ENCODE data around the gene CLTA.
"Not testable (repeated sequence)": the region's sequence is repeated elsewhere in the genome, so short reads cannot be mapped to it uniquely, and the experiment has no call there.

CLTA gene

DNA sequence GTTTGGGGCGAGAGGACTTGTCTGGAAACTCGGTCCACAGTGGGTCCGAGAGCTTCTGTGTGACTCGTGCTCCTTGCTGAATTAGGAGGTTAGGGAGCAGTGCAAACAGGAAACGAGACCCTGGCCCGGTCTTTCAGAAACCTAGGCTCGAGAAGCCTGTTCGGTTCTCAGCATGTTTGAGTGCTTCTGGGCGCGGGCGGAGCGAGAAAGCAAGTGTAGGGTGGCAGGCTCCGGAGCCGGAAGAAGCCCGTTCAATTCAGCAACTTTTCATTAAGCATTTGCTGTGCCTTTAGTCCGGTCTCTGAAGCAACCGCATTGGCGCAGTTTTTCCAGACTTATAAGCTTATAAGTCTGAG, 547 bp downstream of the CLTA start:
- DNase-seq: peak in 2 of 14 donors; percentile 30 to 41

DNA sequence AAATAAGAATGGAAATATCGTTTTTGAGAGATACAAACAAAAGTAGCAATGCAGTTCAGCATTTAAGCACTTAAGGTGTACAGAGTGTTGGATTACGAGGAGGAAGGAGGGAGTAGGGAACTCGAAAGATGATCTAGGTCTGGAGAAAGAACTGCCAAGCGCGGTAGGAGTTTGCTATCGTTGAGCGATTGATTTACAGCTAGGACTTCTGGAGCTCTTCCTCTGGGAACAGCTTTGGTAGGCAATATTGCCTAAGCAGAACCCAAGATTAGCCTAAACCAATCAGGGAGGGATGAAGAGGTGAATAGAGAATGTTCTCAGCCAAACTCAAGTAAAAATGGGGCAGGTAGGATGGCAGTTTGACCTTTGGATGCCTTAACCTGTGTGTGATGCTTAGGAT, 965 bp downstream of the CLTA start:
- no peak for DNase-seq

DNA sequence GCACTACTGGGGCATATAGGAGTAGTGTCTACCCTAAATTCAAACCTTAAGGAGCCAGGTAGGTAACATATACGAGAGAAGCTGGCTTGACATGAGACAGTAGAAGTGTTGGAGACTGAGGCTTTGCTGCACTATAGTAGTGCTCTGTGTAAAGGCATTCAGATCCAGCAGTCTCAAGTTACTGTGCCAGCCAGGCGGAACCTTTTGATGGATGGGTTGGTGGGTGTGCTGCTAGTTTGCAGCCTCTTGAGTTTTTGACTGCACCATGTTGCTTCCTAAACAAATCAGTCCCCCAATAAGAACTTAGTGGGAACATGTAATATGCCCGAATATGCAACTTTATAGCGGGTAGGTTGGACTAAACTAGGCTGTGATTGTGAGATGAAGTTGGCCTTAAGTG, 1.5 kb downstream of the CLTA start:
- no peak for DNase-seq

DNA sequence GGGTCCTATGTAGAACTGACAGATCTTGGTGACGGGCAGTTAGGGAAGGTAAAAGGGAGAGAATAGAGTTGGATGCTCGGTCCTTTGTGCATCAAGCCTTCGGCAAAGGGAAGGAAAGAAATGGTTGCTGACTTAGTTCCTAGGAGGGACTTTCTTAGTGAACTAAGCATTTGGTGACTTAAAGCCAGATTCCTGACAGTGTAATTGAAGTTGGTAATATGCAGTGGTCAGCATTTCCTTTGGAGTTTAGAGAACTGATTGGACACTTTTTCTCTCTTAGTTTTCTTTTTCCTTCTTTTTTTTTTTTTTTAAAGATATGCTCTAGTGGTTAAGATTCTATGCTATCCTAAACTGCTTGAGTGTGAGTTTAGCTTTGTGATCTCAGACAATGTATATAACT, 2.3 kb downstream of the CLTA start:
- DNase-seq: no peak

DNA sequence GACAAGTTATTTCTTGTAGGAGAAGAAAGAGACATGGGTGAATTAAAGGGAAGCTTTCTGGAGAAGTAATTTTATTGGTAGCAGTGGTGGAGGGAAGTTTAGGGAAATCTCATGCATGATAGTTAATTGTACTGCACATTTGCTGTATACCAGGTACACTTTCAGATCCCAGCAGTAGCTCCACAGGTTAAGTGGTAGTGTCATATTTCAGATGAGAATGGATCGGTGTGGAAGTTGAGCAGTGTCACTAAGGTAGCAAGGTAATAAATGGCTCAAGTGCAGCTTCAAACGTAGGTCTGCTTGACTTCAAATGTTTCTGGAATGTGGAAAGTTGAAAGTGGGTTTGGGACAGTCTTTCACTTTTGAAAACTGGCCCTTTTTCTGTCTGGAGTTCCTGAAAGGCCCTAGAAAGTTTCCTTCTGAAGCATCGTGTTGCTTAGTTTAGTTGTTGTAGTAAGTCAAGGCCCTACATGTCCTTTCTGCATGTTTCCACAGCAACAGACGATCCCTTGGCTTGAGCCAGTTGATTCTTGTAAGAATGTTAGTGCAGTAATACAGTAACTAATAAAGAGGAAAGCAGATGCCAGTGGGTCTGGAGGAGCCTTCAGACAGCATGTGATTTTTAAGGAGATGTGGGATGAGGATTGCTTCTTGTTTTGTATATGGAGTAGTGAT, 3.7 kb downstream of the CLTA start:
- DNase-seq: no peak

DNA sequence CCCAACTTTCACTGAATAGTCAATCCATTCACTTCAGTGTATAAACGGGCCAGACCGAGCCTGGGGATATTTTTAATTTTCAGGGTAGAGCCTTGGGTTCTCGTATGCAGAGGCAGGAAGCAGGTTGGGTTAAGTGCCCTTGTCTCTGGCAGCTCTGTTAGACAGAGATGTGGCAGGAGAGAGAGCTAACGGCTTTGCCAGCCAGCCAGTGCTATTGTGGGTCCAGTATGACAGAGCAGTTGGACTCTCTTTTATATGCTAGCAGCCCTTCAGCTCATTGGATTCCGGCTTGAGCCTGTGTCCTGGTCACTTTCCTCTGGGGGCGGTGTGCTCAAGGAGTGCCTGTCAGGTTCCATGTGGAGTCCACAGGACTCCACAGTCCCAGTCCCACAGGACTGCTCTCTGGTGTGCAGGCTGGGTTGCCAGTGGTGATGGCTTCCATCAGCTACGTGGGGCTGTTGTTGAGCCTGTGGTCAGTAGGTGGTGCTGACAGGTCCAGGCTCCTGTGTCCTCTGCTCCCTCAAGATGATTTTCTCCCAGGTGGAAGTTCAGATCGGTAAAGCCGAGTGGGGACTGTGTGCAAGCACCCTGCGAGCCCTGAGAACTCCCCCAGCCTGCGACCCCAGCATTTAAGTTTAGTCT, 14.3 kb downstream of the CLTA start:
- DNase-seq: peak in 2 of 14 donors; percentile 18 to 28

DNA sequence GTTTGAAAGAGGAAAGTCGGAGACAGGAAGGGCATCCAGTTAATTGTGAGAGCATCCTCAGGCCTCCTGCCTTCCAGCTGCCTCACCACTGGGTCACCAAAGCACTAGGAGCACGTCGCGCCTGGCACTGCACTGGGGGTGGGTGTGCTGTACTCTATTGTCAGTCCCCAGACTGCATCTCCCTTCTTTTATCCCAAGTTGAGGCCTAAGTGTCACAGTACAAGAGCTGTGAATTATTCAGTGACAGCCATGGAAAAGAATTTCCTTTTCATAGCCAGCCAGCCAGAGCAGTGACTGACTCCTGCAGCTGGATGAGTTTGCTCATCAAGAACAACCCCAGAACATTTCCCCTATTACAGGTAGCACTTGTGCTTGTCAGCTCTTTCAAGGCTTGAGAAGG, 16.3 kb downstream of the CLTA start:
- peak in 9 of 14 donors; percentile 20 to 70 (median 34) for DNase-seq

DNA sequence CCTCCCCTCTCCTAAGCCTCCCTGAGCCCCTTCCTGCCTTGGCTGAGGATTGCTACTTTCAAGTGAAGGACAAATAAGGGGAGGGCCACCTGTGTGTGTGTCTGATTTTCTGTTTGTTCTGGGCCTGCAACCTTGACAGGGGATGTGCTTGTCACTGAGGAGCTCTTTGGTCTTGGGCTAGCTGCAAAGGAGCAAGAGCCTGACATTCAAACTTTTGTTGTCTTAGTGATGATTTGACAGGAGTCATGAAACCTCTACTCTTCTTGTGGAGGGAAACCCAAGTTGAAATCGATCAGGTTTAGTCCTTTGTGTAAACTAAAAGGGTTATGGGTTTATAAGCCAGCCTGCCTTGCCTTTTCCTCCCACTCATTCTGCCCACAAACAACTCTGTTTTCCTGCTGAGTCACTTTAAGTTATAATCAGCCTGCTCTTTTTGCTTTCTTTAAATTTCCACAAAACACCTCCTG, 16.9 kb downstream of the CLTA start:
- no peak for DNase-seq

DNA sequence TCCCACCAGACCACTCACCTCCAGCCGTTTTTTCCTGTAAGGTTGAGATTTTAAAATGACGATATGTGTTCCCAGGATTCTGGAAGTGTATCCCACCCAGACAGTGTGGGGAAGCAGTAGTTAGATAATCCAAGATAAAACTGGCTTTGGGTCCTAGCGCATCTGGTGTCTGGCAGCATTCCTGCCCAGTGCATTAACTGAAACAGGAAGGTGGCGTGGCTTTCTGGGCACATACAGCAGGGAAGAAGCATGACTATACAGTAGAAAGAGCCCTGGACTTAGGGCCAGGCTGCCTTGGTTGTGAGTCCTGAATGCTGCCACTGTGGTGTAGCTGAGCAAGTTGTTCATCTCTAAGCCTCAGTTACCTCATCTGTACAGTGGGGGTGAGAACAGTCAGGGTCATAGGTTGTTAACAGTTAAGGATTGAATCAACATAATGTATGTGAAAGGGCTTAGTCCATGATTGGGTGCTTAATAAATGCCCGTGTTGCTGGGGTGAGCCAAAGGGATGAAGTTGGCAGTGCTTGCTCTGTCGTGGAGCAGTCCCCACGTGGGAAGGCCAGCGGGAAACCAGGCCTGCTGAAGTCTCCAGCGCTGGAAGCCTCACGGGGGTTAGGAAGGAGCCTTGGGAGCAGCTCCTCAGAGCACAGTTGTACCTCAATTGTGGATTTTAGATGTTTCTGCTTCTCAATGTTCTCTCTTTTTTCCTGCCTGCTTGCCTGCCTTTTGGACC, 18.0 kb downstream of the CLTA start:
- DNase-seq: peak in 1 of 14 donors; percentile 3

DNA sequence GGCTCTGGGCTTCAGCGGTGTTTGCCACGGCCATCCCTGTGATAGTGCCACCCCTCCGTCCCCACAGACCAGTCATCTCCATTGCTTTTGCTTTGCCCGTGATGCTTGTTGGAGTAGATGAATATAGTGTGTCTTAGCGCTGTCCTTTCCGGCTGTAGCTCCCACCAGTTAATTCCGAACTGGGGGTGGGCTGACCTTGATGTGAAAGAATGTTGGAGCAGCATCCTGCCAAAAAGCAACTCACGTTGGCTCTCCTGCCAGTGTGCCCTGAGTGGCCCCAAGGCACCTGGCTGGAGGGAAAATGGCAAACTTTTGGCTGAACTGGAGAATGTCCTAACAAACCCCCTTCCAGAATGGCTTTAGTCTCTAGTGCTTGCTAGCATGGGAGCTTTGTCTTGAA, 20.0 kb downstream of the CLTA start:
- no peak for DNase-seq

DNA sequence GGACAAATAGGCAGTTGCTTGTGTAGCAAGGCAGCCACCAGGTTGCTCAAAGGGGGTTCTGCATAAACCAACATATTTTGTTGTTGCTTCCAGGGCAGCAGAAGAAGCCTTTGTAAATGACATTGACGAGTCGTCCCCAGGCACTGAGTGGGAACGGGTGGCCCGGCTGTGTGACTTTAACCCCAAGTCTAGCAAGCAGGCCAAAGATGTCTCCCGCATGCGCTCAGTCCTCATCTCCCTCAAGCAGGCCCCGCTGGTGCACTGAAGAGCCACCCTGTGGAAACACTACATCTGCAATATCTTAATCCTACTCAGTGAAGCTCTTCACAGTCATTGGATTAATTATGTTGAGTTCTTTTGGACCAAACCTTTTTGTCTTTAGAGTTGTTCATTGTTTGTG, 20.8 kb downstream of the CLTA start:
- no peak for DNase-seq

DNA sequence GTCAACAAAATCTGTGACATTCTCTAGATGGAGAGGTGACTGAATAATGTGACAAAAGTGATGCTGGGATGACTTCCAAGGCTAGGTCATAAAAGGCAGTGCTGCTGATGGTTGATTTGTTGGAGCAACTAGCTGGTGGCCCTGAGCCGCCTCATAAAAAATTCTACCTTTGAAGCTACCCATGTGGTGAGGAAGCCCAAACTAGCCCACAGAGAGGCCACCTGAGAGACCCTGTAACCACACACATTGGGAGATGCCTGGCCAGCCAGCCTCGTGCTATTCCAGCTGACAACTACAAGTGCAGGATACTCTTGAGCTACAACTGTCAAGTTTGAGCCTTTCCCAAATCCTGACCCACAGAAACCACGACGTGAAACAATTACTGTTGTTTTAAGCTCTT, 22.7 kb downstream of the CLTA start:
- DNase-seq: no peak

DNA sequence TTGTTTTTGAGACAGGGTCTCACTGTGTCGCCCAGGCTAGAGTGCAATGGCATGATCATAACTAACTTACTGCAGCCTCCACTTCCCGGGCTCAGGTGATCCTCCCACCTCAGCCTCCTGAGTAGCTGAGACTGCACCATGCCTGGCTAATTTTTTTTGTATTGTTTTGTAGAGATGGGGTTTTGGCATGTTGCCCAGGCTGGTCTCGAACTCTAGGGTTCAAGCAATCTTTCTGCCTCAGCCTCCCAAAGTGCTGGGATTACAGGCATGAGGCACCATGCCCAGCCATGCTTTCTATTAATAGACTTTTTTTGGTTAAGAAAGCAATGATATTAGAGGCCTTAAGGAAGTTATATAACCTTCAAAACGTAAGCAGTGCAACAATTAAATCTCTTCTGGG, 23.3 kb downstream of the CLTA start:
- DNase-seq: no peak

DNA sequence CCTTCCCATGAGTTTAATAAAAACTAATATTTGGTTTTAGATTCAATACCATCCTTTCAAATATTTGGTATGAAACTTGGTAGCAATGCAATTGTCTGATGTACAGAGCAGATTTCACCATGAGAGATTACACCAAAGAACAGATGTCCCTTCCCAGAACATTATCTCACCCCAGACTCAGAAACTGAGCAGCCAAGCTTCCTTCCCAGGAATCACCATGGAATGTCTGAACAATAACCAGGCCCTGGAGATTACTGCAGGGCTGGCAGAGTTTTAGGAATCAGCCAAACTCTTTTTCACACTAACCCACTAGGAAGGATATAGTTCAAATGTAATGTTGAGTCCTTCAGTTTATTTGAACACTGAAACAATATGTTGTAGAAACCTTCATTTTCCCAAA, 23.9 kb downstream of the CLTA start:
- peak in 1 of 14 donors; percentile 12 for DNase-seq

DNA sequence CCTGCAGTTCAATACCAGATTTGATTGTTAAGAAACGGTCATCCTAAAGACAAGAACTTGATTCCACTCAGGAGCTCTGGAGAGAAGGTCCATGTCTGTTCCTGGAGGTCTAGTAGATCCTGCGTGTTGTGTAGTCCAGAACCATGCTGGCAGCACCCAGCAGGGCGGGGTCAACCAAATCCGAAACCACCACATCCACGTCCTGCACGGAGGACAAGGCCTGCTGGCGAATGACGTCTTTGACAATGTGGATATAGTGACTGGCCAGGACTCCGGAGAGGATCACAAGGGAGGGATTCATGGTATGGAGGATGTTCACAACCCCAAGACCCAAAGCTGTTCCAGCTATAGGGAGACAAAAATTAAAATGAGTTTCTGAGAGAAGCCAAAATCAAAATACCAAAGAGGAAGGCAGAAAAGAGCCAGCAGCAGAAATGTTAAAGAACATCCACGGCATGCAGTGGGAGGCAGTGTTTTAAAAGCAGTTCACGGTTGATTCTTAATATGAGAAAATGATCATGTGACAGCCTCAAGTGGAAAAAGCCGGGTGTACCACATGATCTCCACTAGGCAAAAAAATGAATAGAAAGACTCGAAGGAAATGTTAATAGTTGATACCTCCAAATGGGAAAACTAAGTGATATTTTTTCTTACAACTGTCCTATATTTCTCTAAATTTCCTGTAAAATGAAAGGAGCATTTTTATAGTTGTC, 26.7 kb downstream of the CLTA start:
- DNase-seq: peak in 1 of 14 donors; percentile 18

DNA sequence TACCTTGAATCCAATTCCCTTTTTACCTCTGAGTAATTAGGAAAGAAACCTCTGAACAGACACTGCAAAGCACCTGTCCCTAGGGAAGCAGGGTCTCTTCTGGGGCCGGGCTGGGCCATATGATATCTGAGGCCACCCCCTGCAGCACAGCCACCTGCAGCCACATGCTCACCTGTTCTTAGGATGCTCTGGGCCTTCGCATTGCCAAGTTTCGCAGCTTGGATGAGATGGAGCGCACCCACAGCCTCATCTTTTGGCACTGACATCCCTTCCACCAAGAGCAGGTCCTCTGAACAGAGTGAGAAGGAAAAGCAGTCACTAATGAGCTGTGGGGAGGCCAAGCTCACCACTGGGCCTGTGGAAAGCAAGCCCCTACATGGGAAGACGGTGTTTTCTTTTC, 27.3 kb downstream of the CLTA start:
- peak in 1 of 14 donors; percentile 81 for DNase-seq

DNA sequence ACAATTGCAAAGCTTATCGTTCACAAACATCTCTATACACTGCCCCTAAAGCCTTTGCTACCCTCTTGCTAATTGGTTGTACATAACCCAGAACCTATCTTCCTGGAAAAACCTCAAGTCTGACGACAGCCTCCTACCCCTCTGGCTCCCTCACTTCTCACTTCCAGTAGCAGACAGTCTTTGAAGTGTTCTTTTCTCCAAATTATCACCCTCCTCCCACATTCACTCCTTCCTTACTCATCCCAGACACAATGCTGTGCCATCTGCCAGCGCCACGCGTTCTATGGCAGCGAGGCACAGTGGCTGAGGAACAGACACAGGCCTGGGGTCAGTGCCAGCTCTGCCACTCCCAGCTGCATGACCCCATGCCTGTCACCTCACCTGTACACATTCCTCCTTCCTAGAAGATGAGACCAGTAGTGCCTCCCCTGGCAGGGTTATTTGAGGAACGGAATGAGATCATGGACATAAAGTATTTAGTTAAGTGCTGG, 27.7 kb downstream of the CLTA start:
- DNase-seq: peak in 1 of 14 donors; percentile 67

DNA sequence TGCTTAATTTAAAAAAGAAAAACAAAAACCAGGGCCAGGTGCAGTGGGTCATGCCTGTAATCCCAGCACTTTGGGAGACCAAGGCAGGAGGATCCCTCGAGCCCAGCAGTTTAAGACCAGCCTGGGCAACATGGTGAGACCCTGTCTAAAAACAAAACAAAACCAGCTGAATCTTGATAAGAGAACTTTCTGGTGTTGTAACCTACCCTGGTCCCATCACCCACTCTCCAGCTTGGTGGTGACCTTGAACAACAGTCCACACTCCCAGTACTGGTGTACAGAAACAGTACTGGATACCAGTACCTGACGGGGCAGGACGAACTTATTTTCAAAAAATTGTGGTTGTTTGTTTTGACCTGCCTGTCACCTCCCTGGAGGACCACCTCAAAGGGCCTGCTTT, 30.9 kb downstream of the CLTA start:
- DNase-seq: no peak

DNA sequence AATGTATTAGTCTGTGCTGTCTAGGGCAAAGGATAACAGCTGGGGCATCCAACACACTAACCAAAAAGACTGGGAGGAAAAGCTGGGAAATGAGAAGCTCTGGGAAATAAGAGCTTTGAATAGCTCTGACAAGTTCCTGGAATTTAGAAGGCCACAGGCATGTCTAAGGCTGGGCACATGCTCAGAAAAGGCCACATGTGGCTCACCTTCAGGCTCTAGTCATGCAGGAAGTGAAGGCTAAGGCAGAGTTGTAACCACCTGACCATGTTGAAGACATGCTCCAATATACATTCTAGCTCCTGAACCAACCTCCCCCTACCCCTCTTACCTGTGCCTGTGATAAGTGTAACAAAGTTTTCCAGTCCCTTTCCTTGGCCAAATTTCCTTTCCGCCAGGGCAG, 31.7 kb downstream of the CLTA start:
- no peak for DNase-seq

DNA sequence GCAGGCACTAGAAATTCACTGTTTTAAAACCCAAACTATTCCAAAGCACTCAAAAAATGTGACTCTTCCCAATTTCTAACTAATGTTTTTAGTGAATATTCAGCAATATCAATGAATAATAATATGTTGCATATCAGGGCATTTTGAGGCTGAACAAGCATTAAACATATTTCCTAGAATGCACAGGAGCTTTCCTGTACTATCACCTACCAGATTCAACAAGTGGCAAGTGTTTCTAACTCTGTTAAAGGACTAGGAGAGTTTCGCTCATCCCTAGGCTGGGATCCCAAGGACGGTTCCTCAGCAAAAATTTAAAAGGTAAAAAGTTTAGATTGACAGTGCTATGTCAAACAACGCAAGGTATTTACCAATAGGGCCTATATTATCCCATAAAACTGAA, 46.5 kb downstream of the CLTA start:
- DNase-seq: no peak

DNA sequence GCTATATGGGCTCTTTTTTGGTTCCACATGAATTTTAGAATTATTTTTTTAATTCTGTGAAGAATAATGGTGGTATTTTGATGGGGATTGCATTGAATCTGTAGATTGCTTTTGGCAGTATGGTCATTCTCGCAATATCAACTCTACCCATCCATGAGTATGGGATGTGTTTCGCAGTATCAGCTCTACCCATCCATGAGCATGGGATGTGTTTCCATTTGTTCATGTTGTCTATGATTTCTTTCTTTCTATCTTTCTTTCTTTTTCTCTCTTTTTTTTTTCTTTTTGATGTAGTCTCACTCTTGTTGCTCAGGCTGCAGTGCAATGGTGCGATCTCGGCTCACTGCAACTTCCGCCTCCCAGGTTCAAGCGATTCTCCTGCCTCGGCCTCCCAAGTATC, 48.5 kb downstream of the CLTA start:
- not testable (repeated sequence) for DNase-seq

DNA sequence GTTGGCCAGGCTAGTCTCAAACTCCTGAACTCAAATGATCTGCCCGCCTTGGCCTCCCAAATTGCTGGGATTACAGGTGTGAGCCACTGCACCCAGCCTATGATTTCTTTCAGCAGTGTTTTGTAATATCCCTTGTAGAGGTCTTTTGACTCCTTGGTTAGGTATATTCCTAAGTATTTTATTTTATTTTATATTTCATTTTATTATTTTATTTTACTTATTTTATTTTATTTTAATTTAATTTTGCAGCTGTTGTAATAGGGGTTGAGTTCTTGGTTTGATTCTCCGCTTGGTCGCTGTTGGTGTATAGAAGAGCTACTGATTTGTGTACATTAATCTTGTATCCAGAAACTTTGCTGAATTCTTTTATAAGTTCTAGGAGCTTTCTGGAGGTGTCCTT, 49.0 kb downstream of the CLTA start:
- not testable (repeated sequence) for DNase-seq

DNA sequence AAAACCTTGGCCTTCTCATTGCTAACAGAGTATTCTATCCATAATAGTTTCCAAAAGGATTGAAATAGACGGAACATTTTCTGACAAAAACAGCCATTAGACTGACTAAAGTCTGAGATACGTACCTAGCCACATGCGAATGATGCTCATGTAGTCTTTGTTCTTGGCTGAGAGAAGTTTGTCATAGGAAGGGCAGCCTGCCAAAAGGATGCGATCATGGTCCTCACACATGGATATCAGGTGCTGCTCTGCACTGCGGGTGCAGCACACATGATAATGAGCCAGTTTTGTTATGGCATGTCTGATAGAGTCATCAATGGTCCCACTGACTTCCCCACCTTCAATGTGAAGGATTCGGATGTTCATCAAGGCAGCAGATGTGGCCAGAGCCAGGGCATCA, 55.2 kb downstream of the CLTA start:
- no peak for DNase-seq
